GM12878 (cell line): ENCODE measurements around the gene INHBE. TPM values are rescaled to one million over a fixed set of nuclear protein-coding genes. Genes with fewer than 3 reads are reported as not detected.

ENCODE experiments used
- ATAC-seq: fragments of 200-7000 bp; cut with Tn5 transposase; 3 replicates; pipeline ENCODE4 v1.9.1; 2020; ENCODE audit warnings: mild to moderate bottlenecking, moderate library complexity
- BruUV-seq: library from RNA; stranded (reverse); fragments of 400-500 nt; replicated peaks from 2 replicates; lab custom pipeline; 2021; lab: Mats Ljungman, UMichigan
- CTCF ChIA-PET: fragments of 300-600 bp; sonication (Branson Sonifier 250); formaldehyde crosslinking; extraction: SDS; loops from one replicate; lab custom pipeline; 2021; ENCODE audit warnings: inconsistent platforms; lab: Yijun Ruan, JAX
- POLR2A ChIA-PET: fragments of 350-600 bp; formaldehyde crosslinking; extraction: SDS; loops from one replicate; lab custom pipeline; 2021; ENCODE audit warnings: inconsistent platforms; lab: Charles Lee
- RAD21 ChIA-PET: fragments of 300-600 bp; sonication (Branson Sonifier 250); formaldehyde crosslinking; loops from one replicate; lab custom pipeline; 2023; ENCODE audit warnings: antibody characterized with exemption; ENCODE audit not compliant: unreplicated experiment; lab: Charles Lee
- SMC1A ChIA-PET: fragments of 300-600 bp; sonication (Branson Sonifier 250); formaldehyde crosslinking; loops from one replicate; lab custom pipeline; 2023; ENCODE audit not compliant: unreplicated experiment, uncharacterized antibody; lab: Charles Lee
- DNase-seq: peaks from one replicate; pipeline ENCODE4 v3.0.0-alpha.2; 2011; ENCODE audit warnings: low read depth, low spot score
- FAIRE-seq: peaks from 3 replicates; lab custom pipeline; 2011; peaks lifted over from hg19 to GRCh38; lab: Jason Lieb, UNC
- H2AFZ ChIP-seq: 2 replicates; pipeline ENCODE4 v1.6.0; 2011; ENCODE audit warnings: low read depth, low read length, control low read depth; ENCODE audit not compliant: control insufficient read depth
- H3K27ac ChIP-seq: 2 replicates; pipeline ENCODE4 v1.5.1; 2011; ENCODE audit warnings: control low read depth; ENCODE audit not compliant: control insufficient read depth, insufficient read depth
- H3K27me3 ChIP-seq, 2 experiments: replicated peaks in 1 of 2; 2 replicates each; pipeline versions ENCODE4 v1.6.0 to v1.6.1; 2011; ENCODE audit warnings: low read length in 1 of 2; ENCODE audit not compliant: control insufficient read depth in 2 of 2, insufficient read depth in 2 of 2
- H3K36me3 ChIP-seq, 2 experiments: 2 replicates each; pipeline ENCODE4 v1.5.1; 2011; ENCODE audit warnings: low read length in 1 of 2; ENCODE audit not compliant: control insufficient read depth in 2 of 2, insufficient read depth in 2 of 2
- H3K4me1 ChIP-seq: 2 replicates; pipeline ENCODE4 v1.6.1; 2011; ENCODE audit warnings: mild to moderate bottlenecking, low read length, moderate library complexity, mixed read lengths; ENCODE audit not compliant: control insufficient read depth, insufficient read depth
- H3K4me2 ChIP-seq: 2 replicates; pipeline ENCODE4 v1.6.0; 2011; ENCODE audit warnings: control low read depth; ENCODE audit not compliant: control insufficient read depth, insufficient read depth
- H3K4me3 ChIP-seq: fragments of 200-600 bp; sonication (generic); 2 replicates; pipeline ENCODE4 v1.5.1; 2016
- H3K79me2 ChIP-seq: 2 replicates; pipeline ENCODE4 v1.6.0; 2011; ENCODE audit warnings: low read length; ENCODE audit not compliant: control insufficient read depth, insufficient read depth
- H3K9ac ChIP-seq: 2 replicates; pipeline ENCODE4 v1.8.0; 2011; ENCODE audit warnings: low read length, control low read depth, mixed read lengths; ENCODE audit not compliant: control insufficient read depth, insufficient read depth
- H3K9me3 ChIP-seq: replicated peaks from 3 replicates; pipeline ENCODE4 v1.5.1; 2011; ENCODE audit warnings: mild to moderate bottlenecking, low read length; ENCODE audit not compliant: control insufficient read depth, insufficient read depth
- H4K20me1 ChIP-seq: 2 replicates; pipeline ENCODE4 v1.6.0; 2011; ENCODE audit not compliant: control insufficient read depth, insufficient read depth
- CHD2 ChIP-seq: IDR thresholded peaks from 2 replicates; pipeline ENCODE4 v1.6.1; 2011; ENCODE audit warnings: low read depth, low read length, improper control_type of control experiment, borderline replicate concordance
- CHD4 ChIP-seq: fragments of 200-600 bp; sonication (generic); IDR thresholded peaks from 2 replicates; pipeline ENCODE4 v1.6.1; 2016; ENCODE audit warnings: mild to moderate bottlenecking
- ETV6 ChIP-seq, 2 experiments: fragments of 450-650 bp in 1 of 2; IDR thresholded peaks in 1 of 2; conservative IDR thresholded peaks in 1 of 2; 2 replicates each; pipeline ENCODE4 v1.6.1; 2014; ENCODE audit warnings: antibody characterized with exemption in 1 of 2, borderline replicate concordance in 1 of 2, low read depth in 1 of 2, mild to moderate bottlenecking in 1 of 2, moderate library complexity in 1 of 2
- MYB ChIP-seq: fragments of 150-350 bp; IDR thresholded peaks from 2 replicates; pipeline ENCODE4 v1.6.1; 2014; ENCODE audit warnings: mild to moderate bottlenecking, low read depth, low read length, borderline replicate concordance
- SMAD5 ChIP-seq: IDR thresholded peaks from 2 replicates; pipeline ENCODE4 v1.6.1; 2016; ENCODE audit warnings: antibody characterized with exemption, low read depth
- STAT3 ChIP-seq: IDR thresholded peaks from 2 replicates; pipeline ENCODE4 v1.6.1; 2011; ENCODE audit warnings: low read depth, low read length, improper control_type of control experiment
- YBX1 ChIP-seq: fragments of 450-650 bp; IDR thresholded peaks from 2 replicates; pipeline ENCODE4 v1.6.1; 2016; ENCODE audit warnings: antibody characterized with exemption
- ZNF207 ChIP-seq: fragments of 450-650 bp; IDR thresholded peaks from 2 replicates; pipeline ENCODE4 v1.6.1; 2014; ENCODE audit warnings: antibody characterized with exemption, mild to moderate bottlenecking, borderline replicate concordance
- ZNF384 ChIP-seq: IDR thresholded peaks from 2 replicates; pipeline ENCODE4 v1.6.1; 2012; ENCODE audit warnings: low read depth, mild to moderate bottlenecking, low read length, improper control_type of control experiment, borderline replicate concordance
- WGBS: methylation state at CpG from one replicate; pipeline ENCODE4 v1.1.6; 2016; ENCODE audit warnings: low lambda C conversion rate; ENCODE audit not compliant: insufficient replicate concordance, insufficient coverage; ENCODE audit errors: missing lambda C conversion rate; 5-methylcytosine and 5-hydroxymethylcytosine counted together
- in situ Hi-C: fragments of 300-500 bp; cut with MboI; formaldehyde crosslinking; loops from 9 replicates; pipeline ENCODE4 v1.14.3; 2018; ENCODE audit warnings: mixed read lengths
- intact Hi-C: fragments of 100-400 bp; cut with micrococcal nuclease; formaldehyde crosslinking; loops from one replicate; pipeline ENCODE4 v1.14.2; 2022; ENCODE audit not compliant: unreplicated experiment
- polyA plus RNA-seq, 11 experiments: library from polyadenylated mRNA; depleted of rRNA in 4 of 11; unstranded in 6 of 11; stranded (reverse) in 5 of 11; fragments of >200 nt; fragmentation: Nextera tagmentation in 4 of 11; fragmentation: Illumina TruSeq in 1 of 11; extraction: Ambion mirVana in 4 of 11; extraction: Trizol in 1 of 11; gene quantifications; 1 replicate in 1 of 11; 2 replicates in 10 of 11; pipeline versions ENCODE4 v1.2.1 to v1.2.3, GENCODE V29; 2011 to 2016; ENCODE audit warnings: inconsistent platforms in 2 of 11, missing spikeins in 2 of 11, low read depth in 1 of 11
- total RNA-seq, 4 experiments: library from RNA; depleted of rRNA in 3 of 4; stranded (reverse); fragments of >200 nt in 3 of 4; fragmentation: Illumina TruSeq in 1 of 4; extraction: Trizol in 1 of 4; gene quantifications; 2 replicates each; pipeline versions ENCODE4 v1.2.1 to v1.2.3, GENCODE V29; 2013 to 2021
- TF ChIP-seq, protein P1 (sequence below): IDR thresholded peaks from 2 replicates; pipeline ENCODE4 v1.6.1; 2011; ENCODE audit warnings: low read depth, low read length, improper control_type of control experiment, borderline replicate concordance
- TF ChIP-seq, protein P2 (sequence below): fragments of 450-650 bp; IDR thresholded peaks from 2 replicates; pipeline ENCODE4 v1.6.1; 2016; ENCODE audit warnings: mild to moderate bottlenecking
- TF ChIP-seq, protein P3 (sequence below): fragments of 450-650 bp; IDR thresholded peaks from 2 replicates; pipeline ENCODE4 v1.6.1; 2016; ENCODE audit warnings: mild to moderate bottlenecking
- TF ChIP-seq, protein P4 (sequence below): IDR thresholded peaks from 2 replicates; pipeline ENCODE4 v1.6.1; 2012; ENCODE audit warnings: low read depth, low read length, improper control_type of control experiment

The INHBE gene
- total and polyA plus RNA-seq, 10 of the 15 experiments (the other 5 are each of a cell fraction or from before 2014, with no cell fraction given), result 0.09 to 2.5 (median 0.37) TPM

DNA sequence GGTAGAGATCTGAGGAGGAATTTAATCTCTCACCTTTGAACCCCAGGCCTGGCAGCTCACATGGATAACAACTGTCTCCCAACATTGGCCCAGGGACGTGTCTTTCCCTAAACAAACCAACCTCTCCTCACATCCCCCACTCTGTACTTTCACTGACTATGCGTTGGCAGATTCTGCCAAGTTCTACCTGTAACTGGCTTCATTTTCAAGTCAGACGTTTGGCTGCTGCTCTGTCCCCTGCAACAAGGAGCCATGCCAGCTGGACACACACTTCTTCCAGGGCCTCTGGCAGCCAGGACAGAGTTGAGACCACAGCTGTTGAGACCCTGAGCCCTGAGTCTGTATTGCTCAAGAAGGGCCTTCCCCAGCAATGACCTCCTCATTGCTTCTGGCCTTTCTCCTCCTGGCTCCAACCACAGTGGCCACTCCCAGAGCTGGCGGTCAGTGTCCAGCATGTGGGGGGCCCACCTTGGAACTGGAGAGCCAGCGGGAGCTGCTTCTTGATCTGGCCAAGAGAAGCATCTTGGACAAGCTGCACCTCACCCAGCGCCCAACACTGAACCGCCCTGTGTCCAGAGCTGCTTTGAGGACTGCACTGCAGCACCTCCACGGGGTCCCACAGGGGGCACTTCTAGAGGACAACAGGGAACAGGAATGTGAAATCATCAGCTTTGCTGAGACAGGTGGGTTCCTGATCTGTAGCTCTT lies 20.4 kb upstream of the INHBE start, which contains the start of gene INHBC:
TSS of gene INHBC (plus strand) at position 268 of the 707 bp plus-strand sequence. CDS start at position 371, 103 bp downstream.
- no peak for TF ChIP-seq YBX1
- no peak for TF ChIP-seq SMAD5
- TF ChIP-seq, protein P1, sequence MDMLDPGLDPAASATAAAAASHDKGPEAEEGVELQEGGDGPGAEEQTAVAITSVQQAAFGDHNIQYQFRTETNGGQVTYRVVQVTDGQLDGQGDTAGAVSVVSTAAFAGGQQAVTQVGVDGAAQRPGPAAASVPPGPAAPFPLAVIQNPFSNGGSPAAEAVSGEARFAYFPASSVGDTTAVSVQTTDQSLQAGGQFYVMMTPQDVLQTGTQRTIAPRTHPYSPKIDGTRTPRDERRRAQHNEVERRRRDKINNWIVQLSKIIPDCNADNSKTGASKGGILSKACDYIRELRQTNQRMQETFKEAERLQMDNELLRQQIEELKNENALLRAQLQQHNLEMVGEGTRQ, result no peak
- no peak for TF ChIP-seq CHD2
- TF ChIP-seq ZNF207, result no peak
- TF ChIP-seq ETV6 (conservative IDR thresholded peaks at IDR 0.05 in 1 of 2, IDR thresholded peaks at IDR 0.05 in 1 of 2; ENCODE audit: borderline replicate concordance in 1 of 2, low read depth in 1 of 2), result no peak
- no peak for TF ChIP-seq MYB
- TF ChIP-seq, protein P2, sequence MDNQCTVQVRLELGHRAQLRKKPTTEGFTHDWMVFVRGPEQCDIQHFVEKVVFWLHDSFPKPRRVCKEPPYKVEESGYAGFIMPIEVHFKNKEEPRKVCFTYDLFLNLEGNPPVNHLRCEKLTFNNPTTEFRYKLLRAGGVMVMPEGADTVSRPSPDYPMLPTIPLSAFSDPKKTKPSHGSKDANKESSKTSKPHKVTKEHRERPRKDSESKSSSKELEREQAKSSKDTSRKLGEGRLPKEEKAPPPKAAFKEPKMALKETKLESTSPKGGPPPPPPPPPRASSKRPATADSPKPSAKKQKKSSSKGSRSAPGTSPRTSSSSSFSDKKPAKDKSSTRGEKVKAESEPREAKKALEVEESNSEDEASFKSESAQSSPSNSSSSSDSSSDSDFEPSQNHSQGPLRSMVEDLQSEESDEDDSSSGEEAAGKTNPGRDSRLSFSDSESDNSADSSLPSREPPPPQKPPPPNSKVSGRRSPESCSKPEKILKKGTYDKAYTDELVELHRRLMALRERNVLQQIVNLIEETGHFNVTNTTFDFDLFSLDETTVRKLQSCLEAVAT, result no peak
- no peak for TF ChIP-seq ZNF384
- TF ChIP-seq, protein P3, sequence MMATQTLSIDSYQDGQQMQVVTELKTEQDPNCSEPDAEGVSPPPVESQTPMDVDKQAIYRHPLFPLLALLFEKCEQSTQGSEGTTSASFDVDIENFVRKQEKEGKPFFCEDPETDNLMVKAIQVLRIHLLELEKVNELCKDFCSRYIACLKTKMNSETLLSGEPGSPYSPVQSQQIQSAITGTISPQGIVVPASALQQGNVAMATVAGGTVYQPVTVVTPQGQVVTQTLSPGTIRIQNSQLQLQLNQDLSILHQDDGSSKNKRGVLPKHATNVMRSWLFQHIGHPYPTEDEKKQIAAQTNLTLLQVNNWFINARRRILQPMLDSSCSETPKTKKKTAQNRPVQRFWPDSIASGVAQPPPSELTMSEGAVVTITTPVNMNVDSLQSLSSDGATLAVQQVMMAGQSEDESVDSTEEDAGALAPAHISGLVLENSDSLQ, result no peak
- TF ChIP-seq, protein P4, sequence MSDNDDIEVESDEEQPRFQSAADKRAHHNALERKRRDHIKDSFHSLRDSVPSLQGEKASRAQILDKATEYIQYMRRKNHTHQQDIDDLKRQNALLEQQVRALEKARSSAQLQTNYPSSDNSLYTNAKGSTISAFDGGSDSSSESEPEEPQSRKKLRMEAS, result no peak
- TF ChIP-seq CHD4, result no peak
- TF ChIP-seq STAT3, result no peak
- TF ChIP-seq, all 136 proteins: peak for 0
- DNase-seq, result no peak
- H3K4me1 ChIP-seq, result peaks cover 5% of the 10 kb centered on the region; the same call in 1 of the 2 replicates
- no peak within 1 kb of the TSS for H3K27ac ChIP-seq
- POLR2A ChIA-PET, result interaction anchor here (0.9 to 3.9 kb wide), 3 partner anchors 17 to 52 kb away, joined by 3 to 26 read pairs (median 4); partner anchors contain the start of gene INHBE
- H3K4me3 ChIP-seq, result no peak within 1 kb of the TSS
- no peaks in the 10 kb centered on the region for H3K27me3 ChIP-seq
- no peak within 1 kb of the TSS for H3K9ac ChIP-seq
- H2AFZ ChIP-seq, result no peak within 1 kb of the TSS
- intact Hi-C loops, result no loop called here
- no peaks in the 10 kb centered on the region for H3K36me3 ChIP-seq
- ATAC-seq, result no peak
- in situ Hi-C loops, result no loop called here
- SMC1A ChIA-PET, result interaction anchor here (1.0 to 3.5 kb wide), 6 partner anchors 18 to 170 kb away, joined by 3 to 14 read pairs (median 4); no protein-coding TSS in a partner anchor
- H4K20me1 ChIP-seq, result no peaks in the 10 kb centered on the region
- RAD21 ChIA-PET, result interaction anchor here (0.6 to 4.6 kb wide), 3 partner anchors 18 to 135 kb away, joined by 3 to 31 read pairs (median 4); no protein-coding TSS in a partner anchor
- no TSS peak for BruUV-seq
- WGBS, result 64% methylated on average over 8 of the region's 8 CpGs
- H3K79me2 ChIP-seq, result peaks cover 11% of the 10 kb centered on the region
- H3K9me3 ChIP-seq, result no peaks in the 10 kb centered on the region
- FAIRE-seq, result no peak
- no peak within 1 kb of the TSS for H3K4me2 ChIP-seq
- CTCF ChIA-PET, result interaction anchor here (0.6 to 3.3 kb wide), 9 partner anchors 10 to 191 kb away, joined by 3 to 20 read pairs (median 4); partner anchors contain the start of gene INHBE
